ENCODE measurements around the gene UNC80.

GRCh38 chr2:209942426-209942825 is 170.8 kb downstream of the UNC80 start:
- TF ChIP-seq HOXA7 (CRISPR knock-in tag; IDR thresholded peaks at IDR 0.05) (no peak), RAD21 (conservative IDR thresholded peaks at IDR 0.05 in 1 of 2, IDR thresholded peaks at IDR 0.05 in 1 of 2) (no peak), EP300 (IDR thresholded peaks at IDR 0.05) (no peak), MAX (IDR thresholded peaks at IDR 0.05) (no peak), RNF2 (IDR thresholded peaks at IDR 0.05; ENCODE audit: borderline replicate concordance, low read depth) (no peak), ZC3H11A (IDR thresholded peaks at IDR 0.05) (no peak), JUN (IDR thresholded peaks at IDR 0.05) (no peak)
- TF ChIP-seq, protein P1, sequence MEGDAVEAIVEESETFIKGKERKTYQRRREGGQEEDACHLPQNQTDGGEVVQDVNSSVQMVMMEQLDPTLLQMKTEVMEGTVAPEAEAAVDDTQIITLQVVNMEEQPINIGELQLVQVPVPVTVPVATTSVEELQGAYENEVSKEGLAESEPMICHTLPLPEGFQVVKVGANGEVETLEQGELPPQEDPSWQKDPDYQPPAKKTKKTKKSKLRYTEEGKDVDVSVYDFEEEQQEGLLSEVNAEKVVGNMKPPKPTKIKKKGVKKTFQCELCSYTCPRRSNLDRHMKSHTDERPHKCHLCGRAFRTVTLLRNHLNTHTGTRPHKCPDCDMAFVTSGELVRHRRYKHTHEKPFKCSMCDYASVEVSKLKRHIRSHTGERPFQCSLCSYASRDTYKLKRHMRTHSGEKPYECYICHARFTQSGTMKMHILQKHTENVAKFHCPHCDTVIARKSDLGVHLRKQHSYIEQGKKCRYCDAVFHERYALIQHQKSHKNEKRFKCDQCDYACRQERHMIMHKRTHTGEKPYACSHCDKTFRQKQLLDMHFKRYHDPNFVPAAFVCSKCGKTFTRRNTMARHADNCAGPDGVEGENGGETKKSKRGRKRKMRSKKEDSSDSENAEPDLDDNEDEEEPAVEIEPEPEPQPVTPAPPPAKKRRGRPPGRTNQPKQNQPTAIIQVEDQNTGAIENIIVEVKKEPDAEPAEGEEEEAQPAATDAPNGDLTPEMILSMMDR (IDR thresholded peaks at IDR 0.05), result no peak
